HL-60 (cell line): ENCODE data around the gene ZCCHC3.

Source experiments
- CTCF ChIP-seq: IDR thresholded peaks from one replicate; pipeline ENCODE4 v1.5.1; 2011; ENCODE audit warnings: low read length, control low read depth, inconsistent platforms; ENCODE audit not compliant: insufficient read depth
- GABPA ChIP-seq: IDR thresholded peaks from 2 replicates; pipeline ENCODE4 v1.6.1; 2012; ENCODE audit warnings: low read depth

GRCh38 chr20:325045-325888, 27.9 kb downstream of the ZCCHC3 start, which contains the start of gene SOX12:
- no peak for TF ChIP-seq CTCF
- TF ChIP-seq GABPA = no peak
